Measurements from ENCODE around the gene AFMID.
"Not testable (repeated sequence)": the region's sequence is repeated elsewhere in the genome, so short reads cannot be mapped to it uniquely, and the experiment has no call there.

Gene AFMID, protein sequence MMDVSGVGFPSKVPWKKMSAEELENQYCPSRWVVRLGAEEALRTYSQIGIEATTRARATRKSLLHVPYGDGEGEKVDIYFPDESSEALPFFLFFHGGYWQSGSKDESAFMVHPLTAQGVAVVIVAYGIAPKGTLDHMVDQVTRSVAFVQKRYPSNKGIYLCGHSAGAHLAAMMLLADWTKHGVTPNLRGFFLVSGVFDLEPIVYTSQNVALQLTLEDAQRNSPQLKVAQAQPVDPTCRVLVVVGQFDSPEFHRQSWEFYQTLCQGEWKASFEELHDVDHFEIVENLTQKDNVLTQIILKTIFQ

DNA sequence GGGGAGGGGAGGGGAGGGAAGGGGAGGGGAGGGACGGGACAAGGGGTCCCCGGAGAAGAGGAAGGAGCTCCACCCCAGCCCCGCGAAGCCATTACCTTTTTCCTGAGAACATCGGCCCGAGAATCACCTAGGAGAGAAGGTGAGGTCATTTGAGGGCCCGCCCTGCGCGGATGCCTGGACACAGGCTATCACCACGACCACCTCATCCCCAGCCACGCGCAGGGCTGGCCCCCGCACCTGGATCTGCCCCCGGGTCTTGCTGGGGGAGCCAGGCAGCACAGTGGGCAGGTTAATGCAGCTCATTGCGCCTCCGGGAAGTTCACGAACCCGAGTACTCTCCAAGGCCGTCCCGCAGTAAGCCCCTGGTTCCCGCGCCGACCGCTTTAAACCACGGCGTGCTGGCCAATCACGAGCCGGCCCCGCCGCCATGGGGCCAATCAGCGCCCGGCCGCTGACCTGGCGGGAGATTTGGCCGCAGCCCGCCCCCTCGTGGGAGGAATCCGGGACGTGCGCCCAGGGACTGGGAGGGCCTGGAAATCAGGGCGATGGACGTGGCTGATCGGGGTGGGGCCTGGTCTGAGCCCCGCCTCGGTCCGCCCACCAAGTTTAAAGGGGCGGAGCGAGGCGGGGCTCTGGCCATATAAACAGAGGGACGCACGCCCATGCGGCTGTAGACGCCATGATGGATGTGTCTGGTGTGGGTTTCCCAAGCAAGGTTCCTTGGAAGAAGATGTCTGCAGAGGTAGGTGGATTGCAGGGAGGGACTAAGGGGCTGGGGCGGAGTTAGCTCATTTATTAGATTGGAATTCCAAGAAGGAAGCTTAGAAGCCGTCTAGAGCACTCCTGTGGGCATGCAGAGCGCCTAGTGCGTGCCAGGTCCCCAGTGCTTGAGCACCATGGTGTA is at the start of gene AFMID, which contains the start of gene TK1:
Gene AFMID (plus strand): TSS at position 671 of the 904 bp plus-strand sequence. CDS start 9 bp downstream, at position 680.
Gene TK1 (minus strand): TSS at position 361 of the 904 bp plus-strand sequence. CDS start 58 bp downstream, at position 303.
- DNase-seq = peak; percentile 97

DNA sequence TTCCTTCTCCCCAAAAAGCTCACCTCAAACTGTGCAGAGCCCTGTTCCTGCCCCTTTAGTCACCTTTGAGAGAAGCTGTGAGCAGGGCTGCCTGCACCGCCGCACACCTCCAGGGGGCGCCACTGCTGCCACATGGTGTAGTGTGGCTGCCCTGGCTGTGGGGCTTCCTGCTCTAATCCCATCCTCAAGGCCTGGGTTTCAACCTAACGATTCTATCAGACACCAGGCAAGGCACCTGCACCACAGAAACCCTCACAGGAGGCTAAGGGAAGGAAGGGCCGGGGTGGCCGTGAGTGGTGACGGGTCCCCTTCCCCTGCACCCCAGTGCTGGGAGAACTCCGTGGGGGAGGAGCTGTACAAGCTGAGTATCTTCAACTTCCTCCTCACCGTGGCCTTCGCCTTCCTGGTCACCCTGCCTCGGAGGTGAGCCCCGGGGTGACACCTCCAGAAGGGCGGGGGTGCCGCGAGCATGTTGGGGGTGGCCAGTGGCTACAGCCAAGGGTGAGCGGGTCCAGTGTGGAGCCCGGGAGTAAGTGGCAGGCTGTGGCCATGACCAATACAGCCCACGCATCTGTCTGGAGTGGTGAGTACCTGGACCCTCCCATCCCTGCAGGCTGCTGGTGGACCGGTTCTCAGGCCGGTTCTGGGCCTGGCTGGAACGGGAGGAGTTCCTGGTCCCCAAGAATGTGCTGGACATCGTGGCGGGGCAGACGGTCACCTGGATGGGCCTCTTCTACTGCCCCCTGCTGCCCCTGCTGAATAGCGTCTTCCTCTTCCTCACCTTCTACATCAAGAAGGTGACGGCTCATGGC is 49.6 kb upstream of the AFMID start:
- DNase-seq = no peak

DNA sequence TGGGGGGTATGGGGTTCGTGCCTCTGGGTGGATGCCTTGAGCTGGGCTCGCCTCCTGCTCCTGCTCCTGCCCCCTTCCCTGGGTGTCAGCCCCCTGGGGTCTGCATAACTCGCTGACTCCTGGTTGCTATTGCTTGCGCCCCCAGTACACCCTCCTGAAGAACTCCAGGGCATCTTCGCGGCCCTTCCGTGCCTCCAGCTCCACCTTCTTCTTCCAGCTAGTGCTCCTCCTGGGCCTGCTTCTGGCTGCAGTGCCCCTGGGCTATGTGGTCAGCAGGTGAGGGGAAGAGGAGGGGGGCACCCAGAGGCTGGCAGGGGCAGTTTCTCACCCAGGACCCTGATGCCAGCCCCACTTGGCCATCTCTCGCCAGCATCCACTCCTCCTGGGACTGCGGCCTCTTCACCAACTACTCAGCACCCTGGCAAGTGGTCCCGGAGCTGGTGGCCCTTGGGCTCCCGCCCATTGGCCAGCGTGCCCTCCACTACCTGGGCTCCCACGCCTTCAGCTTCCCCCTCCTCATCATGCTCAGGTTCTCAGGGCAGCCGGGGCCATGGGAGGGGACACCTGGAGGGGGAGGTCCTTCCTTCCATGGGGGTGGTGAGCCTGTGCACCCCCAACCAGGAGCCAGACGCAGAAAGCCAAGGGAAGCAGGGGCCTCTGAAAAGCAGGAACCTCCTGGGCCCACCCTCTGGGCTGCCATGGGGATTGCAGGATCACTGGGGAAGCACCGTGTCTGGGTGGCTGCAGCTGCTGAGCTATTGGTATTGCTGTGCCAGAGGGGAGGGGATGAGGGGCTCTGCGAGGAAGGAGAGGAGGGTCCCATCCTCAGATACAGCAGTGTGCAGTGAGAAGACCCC is 48.7 kb upstream of the AFMID start:
- no peak for DNase-seq

DNA sequence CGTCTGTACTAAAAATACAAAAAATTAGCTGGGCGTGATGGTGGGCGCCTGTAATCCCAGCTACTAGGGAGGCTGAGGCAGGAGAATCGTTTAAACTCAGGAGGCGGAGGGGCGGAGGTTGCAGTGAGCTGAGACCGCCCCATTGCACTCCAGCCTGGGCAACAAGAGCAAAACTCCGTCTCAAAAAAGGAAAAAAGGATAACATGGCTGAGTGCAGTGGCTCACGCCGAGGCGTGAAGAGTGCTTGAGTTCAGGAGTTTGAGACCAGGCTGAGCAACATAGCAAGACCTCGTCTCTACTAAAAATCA is 47.3 kb upstream of the AFMID start:
- not testable (repeated sequence) for DNase-seq

DNA sequence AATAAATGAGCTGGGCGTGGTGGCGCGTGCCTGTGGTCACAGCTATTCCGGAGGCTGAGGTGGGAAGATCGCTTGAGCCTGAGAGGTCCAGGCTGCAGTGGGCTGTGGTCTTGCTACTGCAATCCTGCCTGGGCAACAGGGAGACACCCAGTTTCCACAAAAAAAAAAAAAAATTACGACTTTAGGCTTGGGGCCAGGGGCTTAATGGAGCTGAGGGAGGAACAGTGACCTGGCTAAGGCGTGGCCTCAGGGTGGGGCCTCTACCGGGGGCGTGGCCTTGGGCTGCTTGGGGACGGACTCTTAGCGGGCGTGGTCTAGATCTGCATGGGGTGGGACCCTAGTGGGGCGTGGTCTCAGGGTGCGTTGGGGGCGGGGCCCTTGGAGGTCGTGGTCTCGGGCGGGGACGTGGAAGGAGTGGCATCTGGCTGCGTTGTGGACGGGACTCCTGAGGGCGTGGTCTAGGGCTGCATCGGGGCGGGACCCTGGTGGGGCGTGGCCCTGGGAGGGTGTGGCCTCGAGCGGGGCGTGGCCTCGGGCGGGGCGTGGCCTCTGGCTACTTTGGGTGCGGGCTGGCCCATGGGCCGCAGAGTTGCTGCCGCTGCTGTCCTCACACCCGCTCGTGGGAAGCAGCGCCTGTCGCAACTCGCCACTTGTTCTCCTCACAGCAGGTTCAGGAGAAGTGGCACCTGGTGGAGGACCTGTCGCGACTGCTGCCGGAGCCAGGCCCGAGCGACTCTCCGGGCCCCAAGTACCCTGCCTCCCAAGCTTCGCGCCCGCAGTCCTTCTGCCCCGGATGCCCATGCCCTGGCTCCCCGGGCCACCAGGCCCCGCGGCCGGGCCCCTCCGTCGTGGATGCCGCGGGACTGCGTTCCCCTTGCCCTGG is 46.8 kb upstream of the AFMID start:
- DNase-seq = peak; percentile 42

DNA sequence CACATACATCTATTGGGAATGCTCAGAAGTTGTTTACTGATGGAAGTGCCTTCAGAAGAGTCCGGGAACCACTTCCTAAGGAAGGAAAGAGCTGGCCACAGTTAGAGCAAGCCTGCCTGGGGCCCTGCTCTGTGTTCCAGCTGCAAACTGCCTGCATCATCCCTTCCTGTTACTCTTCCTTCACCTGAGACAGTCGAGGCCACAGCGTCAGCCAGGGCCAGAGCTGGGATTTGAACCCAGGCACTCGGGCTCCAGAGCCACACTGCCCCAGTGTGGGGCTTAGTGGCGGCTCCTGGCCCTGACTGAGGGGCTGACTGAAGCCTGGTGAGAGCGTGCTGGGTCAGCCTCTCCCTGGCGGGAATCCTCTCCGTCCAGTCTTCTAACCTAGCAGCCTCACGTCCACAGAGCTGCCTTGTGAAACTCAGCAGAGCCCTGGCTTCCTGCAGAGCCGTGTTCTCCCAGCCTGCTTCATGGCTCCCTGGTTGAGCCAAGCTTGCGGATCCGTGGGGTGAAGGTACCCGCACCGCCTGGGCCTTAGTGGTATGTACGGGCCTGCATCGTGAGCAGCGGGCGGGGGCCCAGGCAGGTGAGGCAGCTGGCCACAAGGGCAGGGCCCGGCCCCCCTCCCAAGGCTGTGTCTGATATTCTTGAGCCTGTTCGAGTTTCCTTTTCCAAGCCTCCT is 45.6 kb upstream of the AFMID start:
- DNase-seq = no peak

DNA sequence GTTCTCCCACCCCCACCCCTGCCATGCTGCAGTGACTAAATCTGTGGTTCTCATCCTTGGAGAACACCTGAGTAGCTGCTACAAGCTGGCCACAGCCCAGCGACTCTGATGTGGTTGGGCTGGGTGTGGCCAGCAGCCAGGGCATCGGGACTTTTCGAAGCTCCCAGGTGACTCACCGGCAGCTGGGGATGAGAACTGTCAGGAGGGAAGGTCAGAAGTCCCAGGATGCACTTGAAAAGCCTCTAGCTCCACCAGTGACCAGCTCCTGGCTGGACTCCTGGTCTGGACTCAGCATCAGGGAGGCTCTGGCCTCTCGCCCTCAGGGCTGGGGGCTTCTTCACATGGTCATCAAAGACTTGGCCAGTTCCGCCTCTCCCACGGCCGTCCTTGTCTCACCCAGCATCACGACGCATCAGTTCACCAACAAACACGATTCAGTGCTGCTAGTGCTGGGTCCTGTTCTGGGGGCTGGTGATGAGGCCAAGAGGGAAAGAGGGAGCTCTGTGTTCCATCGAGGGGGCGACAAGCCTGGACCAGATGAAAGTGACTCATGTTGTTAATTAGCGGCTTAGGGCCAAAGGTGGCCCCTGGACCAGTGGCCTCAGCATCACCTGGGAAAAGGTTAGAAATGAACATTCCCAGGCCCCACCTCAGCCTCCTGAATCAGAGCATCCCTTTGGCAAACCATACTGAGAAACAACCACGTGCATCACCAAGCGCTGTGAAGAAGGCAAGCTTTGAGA is 44.9 kb upstream of the AFMID start:
- DNase-seq = peak; percentile 52

DNA sequence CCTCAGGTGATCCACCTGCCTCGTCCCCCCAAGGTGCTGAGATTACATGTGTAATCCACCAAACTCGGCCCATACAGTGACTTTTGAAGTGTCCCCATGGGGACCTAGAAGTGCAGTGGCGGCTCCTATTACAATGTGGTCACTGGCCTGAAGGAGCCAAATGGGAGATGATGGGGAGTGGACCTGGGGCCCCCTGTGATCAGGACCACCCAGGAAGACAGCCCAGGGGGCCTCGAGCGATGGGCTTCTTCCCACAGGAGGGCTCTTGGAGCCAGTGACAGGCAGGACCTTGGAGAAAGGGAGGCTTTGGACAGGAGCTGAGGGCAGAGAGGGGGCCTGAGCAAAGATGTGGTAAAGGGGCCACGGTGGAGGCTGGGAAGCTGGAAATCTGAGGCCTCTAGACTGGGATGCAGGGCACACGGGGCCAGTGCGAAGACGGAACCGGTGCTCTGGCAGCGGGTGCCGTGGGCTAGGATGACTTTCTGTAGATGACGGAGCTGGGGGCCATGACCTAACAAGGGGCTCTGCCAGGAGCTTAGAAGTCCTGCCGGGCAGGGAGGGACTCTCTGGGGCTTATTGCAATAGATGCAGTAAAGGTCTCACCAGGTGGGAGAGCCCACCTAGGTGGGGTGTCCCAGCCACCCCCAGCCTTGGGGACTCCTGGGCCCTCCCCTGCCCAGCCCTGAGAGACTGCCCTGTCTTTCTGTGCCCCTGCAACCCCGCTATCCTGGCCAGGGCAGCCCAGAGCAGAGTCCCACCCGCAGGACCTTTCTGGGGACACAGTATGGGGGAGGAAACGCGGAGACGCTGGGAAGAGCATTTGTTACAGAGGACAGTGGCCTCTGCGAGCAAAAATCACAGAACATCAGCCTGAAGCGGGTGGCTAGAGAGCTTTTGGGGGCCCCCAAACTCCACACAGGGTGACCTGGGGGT is 43.7 kb upstream of the AFMID start:
- DNase-seq = no peak

DNA sequence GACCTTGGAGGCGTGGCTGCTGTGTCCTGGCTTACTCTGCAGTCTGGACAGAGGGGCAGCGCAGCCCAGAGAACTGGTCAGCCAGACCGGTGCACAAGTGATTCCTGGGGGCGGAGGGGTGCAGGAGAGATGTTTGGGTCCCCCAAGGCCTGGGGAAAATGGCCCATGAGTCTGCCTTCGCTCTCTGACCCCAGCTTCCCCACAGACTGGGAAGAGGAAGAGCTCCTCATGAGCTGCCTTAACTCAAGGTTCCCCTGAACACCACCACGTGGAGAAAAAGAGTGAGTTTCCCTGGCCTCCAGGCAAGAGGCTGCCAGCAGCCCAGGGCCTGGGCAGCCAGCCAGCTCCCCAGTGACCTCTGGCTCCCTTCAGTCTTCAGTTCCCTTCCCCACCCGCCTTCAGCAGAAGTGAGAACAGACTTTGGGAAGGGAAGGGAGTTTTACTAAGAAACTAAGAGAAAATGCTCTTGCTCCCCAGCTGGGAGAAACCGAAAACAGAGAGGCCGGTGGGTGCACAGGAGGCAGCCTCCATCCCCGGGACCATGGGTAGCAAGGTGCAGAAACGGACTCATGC is 42.9 kb upstream of the AFMID start:
- DNase-seq = peak; percentile 62

DNA sequence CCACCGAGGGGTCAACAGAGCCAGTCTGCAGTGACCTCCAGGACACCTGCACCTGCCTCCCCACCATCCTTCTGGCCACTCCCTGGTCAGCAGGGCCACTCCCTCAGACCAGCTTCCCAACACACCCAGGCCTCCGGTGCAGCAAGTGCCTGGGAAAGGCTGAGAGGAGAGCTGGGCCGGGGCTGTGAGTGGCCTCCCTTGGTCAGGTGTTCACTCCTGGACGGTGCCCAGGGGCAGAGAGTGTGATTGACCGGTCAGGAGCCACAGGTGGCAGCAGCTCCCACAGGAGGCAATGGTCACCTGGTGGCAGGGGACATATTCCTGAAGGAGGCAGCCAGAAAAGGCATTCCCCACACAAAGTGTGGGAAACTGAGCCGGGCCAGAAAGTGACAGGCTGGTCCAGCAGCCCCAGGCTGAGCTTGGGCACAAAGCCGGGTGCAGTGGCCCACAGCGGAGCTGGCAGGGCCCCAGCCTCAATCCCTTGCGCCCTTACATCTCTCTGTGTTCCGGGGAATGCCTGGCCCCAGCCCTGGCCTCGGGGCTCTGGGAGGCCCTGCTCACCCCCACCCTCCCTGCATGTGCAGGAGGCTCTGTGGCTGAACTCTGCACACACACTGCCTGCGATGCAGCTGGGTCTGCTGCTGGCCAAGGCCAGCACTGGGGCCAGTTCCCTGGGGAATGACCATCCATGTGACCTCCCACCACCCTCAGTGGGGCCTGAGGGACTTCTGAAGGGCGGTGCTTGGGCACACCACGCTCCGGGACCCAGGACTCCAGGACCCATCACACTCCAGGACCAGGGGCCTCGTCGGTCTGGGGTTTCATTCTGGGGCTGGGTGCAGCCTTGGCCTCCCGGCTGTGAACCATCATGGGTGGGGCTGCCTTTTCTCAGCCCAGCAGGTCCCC is 42.2 kb upstream of the AFMID start:
- no peak for DNase-seq

DNA sequence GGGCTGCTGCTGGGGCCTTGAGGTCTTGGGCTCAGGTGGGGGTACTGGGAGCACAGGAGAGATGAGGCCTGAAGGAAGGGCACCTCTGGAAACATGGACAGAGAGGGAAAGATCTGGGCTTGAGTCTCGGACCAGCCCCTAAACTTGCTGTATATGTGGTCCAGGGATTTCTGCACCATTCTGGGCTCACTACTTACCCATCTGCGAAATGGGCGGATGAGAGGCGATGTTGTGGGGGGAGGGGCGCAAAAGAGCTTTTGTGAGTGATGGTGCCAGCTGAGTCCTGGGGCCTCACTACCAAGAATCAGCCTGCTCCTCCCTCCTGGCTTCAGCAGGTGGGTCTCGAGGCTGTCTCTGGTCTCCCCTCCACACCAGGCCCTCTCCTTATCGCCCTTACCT is 40.7 kb upstream of the AFMID start:
- no peak for DNase-seq

DNA sequence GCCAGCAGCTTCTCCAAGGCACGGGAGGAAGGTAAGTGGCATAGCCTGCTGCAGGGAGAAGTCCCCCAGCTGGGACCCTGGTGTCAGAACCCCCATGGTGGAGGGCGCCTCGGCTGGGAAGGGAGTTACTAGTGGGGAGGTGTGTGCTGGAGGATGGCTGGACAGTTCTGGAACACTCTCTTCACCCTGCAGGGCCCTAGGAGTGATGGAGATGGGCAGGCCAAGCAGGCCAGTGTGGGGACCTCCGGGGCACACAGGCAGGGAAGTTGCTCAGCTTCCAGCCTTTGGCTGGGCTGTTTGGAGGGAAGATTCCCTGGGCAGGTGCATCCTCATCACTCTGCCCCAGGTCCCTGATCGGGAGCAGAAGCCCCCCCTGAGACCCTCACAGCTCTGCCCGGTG is 40.3 kb upstream of the AFMID start:
- DNase-seq = no peak

DNA sequence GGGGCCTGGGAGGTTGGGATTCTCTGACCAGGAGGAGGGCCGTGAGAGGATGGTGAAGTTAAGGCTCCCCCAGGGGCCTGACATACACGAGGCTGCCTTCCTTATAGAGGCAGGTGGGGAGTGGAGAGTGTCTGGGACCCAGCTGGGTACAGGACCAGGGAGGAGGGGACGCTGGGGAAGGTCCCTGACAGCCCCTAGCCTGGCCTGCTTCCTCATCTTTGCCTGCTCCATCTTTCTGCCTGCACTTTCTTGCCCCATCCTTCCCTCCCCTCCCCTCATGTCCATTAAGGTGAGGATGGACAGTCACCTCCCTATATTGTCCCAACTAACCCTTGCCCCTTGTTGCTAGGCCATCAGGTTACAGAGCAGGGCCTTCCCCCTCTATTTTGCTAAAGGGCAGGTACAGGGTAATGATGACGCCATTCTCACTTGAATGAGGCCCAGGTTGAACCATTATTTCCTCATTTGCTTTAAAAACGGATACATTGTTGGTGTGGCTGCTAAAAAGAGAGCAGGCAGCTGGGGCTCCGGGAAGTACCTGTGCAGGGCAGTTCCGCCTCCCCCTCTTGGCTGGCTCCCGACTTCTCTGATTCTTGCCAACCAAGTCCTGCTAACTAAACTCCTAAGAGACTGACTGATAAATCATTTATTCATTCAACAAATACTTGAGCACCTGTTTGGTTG is 39.7 kb upstream of the AFMID start:
- DNase-seq = no peak

DNA sequence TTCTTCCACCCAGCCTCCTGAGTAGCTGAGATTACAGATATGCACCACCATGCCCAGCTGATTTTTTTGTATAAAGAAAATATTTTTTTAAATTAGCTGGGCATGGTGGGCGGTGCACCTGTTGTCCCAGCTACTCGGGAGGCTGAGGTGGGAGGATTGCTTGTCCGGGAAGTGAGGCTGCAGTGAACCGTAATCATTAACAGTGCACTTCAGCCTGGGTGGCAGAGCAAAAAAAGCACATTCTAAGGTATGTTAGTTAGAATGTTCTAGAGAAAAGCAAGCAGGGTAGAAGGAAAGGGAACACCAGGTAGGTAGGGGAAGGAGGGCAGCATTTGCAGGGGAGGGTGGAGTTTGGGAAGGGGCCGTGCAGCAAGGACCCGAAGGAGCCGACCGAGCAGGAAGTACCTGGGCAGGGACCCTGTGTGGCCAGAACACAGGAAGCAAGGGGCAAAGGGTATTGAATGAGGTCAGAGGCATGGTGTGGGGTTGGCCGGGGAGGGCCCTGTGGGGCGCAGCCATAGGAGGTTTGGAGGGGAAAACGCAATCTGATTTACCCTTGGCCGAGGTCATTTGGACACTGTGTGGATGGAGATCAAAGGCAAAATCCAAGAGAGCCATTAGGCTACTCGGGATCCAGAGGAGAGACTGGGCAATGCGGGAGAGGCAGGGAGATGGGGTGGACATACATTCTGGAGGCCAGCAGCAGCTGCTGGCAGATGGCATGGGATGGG is 38.7 kb upstream of the AFMID start:
- DNase-seq = no peak

DNA sequence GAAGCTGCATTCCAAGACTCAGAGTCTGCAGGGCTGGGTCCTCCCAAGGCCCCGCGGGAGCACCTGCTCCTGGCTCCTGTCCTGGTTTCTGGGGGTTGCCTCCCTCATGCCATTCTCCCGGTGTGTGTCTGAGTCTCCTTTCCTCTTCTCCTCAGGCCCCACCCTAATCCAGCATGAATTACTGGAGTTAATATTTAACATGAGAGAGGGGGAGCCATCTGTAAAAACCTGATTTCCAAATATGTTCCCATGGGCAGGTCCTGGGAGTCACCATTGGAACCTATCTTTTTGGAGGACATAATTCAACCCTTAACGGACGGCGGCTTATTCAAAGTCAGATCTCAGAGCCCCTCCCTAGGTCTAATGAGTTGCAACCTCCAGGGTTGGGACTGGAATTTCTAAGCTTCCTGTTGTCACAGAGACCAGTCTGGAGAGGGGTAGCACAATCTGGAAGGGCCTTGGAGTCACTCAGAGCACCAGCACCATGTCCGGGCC is 35.6 kb upstream of the AFMID start:
- peak; percentile 27 for DNase-seq

Measured in HCEC 1CT (cell line).